Activated CD4-positive, alpha-beta memory T cell treated with anti-CD3 and anti-CD28 coated beads for 36 hours (primary cell): ENCODE results near the gene ZNF74. TPM values are rescaled to one million over a fixed set of nuclear protein-coding genes. Genes with fewer than 3 reads are reported as not detected.
"Not testable (repeated sequence)": the region's sequence is repeated elsewhere in the genome, so short reads cannot be mapped to it uniquely, and the experiment has no call there.

Experiments
- CTCF ChIA-PET: fragments of 350-600 bp; sonication (Branson Sonifier 250); formaldehyde crosslinking; loops from one replicate; lab custom pipeline; 2021; ENCODE audit warnings: antibody characterized with exemption, inconsistent platforms; lab: Charles Lee
- POLR2A ChIA-PET: fragments of 350-600 bp; sonication (Branson Sonifier 250); formaldehyde crosslinking; loops from one replicate; lab custom pipeline; 2021; ENCODE audit warnings: antibody characterized with exemption; lab: Charles Lee
- DNase-seq: peaks from one replicate; pipeline ENCODE4 v3.0.0-alpha.2; 2020
- H3K27ac Mint-ChIP-seq: one replicate; pipeline ENCODE4 v1.8.0; 2021; ENCODE audit warnings: mixed read lengths
- H3K27me3 Mint-ChIP-seq: one replicate; pipeline ENCODE4 v1.8.0; 2021; ENCODE audit warnings: mixed read lengths
- H3K36me3 Mint-ChIP-seq: one replicate; pipeline ENCODE4 v1.8.0; 2021; ENCODE audit warnings: mixed read lengths
- H3K4me1 Mint-ChIP-seq: one replicate; pipeline ENCODE4 v1.8.0; 2021; ENCODE audit warnings: low read depth, mixed read lengths
- H3K4me3 Mint-ChIP-seq: one replicate; pipeline ENCODE4 v1.8.0; 2021; ENCODE audit warnings: mild to moderate bottlenecking, mixed read lengths
- H3K9me3 Mint-ChIP-seq: one replicate; pipeline ENCODE4 v1.8.0; 2021; ENCODE audit warnings: mixed read lengths
- intact Hi-C: fragments of 100-400 bp; cut with micrococcal nuclease; formaldehyde crosslinking; loops from one replicate; pipeline ENCODE4 v1.15.1; 2023
- total RNA-seq, 2 experiments: library from RNA; stranded (reverse); gene quantifications; one replicate each; pipeline ENCODE4 v1.2.3, GENCODE V29; 2021

Gene ZNF74
- total RNA-seq, 2 experiments from 2014 or later, result 6.8 to 9.0 TPM

DNA sequence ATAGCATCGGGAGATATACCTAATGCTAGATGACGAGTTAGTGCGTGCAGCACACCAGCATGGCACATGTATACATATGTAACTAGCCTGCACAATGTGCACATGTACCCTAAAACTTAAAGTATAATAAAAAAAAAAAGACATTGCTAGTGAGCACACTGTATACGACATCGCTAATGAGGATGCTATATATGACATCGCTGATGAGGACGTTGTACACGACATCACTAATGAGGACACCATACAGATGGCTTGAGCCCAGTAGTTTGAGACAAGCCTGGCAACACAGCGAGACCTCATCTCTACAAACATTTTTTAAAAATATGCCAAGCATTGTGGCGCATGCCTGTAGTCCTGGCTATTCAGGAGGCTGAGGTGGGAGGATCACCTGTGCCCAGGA is 31.5 kb upstream of the ZNF74 start:
- H3K4me1 Mint-ChIP-seq, H3K36me3 Mint-ChIP-seq, H3K4me3 Mint-ChIP-seq, DNase-seq, POLR2A ChIA-PET, CTCF ChIA-PET, H3K27me3 Mint-ChIP-seq, H3K9me3 Mint-ChIP-seq, intact Hi-C loops, H3K27ac Mint-ChIP-seq: not testable (repeated sequence)

DNA sequence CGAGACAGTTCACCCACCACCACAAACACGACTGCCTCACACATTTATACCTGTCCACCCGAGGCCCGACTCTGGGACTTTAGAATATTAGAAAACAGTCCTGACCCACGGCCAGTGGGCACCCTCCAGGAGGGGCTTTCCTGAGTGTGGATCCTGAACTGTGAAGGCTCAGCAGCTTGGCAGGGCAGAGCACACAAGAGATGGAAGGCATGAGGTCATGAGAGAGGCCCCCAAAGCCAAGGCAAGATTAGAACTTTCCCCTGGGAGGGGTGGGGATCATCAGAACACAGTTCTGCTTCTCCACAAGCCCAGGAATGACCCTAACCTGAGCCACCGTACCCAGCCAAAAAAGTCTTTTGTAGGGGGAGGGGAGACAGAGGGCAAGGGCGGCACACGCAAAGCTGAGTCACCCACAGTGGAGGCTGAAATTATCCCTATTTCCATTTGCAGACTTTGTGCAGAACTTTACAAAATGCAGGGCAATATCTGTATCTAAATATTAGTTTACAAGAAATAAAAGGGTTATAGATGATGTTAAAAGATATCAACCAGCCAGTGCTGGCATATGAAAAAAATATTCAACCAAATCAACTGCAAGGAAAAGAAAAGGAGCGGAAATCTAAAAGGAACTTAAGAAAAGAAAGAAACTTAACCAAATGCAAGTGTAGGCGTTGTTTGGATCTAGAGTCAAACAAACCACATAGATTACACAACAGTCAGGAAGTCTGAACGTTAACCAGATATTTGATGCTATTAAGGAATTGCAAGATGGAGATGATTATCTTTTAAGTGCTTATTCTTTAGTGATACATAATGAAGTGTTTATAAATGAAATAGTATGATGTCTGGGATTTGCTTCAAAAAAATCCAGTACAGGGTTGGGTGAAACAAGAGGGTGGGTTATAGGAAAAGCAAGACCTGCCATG is 29.4 kb upstream of the ZNF74 start:
- CTCF ChIA-PET, H3K36me3 Mint-ChIP-seq, H3K27me3 Mint-ChIP-seq, H3K4me3 Mint-ChIP-seq, H3K27ac Mint-ChIP-seq, H3K9me3 Mint-ChIP-seq, intact Hi-C loops, DNase-seq, H3K4me1 Mint-ChIP-seq, POLR2A ChIA-PET: not testable (repeated sequence)

DNA sequence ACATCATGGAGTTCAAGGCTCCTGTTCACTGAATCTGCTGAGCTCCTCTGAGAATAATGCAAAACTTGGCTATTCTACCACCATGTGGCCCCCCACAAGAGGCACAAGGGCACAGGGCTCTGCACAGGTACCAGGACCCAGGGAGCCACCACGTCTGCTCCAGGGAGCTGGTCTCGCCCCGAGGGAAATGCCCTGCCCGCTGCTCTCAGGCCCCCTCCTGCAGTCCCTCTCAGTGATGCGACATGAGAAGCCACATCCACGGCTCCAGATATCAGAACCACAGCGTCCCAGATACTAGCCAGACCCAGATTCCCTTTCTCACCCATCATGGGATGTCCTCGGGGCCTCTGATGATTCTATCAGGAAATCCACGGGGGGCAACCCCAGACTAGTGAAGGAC is 27.1 kb upstream of the ZNF74 start:
- H3K27ac Mint-ChIP-seq, intact Hi-C loops, H3K4me3 Mint-ChIP-seq, H3K9me3 Mint-ChIP-seq, CTCF ChIA-PET, H3K27me3 Mint-ChIP-seq, POLR2A ChIA-PET, H3K4me1 Mint-ChIP-seq, DNase-seq, H3K36me3 Mint-ChIP-seq: not testable (repeated sequence)

- DNase-seq, CTCF ChIA-PET, H3K27me3 Mint-ChIP-seq, H3K9me3 Mint-ChIP-seq, H3K36me3 Mint-ChIP-seq, H3K27ac Mint-ChIP-seq, intact Hi-C loops, H3K4me1 Mint-ChIP-seq, H3K4me3 Mint-ChIP-seq, POLR2A ChIA-PET: not testable (repeated sequence)
Measured at GRCh38 chr22:20368875-20369274, 25.1 kb upstream of the ZNF74 start.

DNA sequence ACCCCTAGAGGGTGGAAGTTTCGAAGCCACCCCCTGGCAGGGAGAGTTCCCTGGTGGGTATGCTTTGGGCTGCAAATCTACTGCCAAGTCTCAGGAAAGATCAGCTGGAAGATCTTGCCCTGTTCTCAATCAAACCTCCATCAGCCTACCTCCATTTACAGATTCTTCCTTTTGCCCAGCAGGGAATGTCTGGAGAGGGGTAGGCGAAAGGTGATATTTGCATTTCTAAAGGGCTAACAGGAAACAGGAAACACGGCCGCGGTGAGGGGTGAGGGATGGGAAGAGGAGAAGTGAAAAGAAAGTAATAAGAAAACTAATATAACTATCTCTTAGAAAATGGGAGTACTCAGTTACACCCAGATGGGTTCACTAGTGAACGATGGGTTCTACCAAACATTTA is 22.3 kb upstream of the ZNF74 start:
- not testable (repeated sequence) for H3K27ac Mint-ChIP-seq, H3K36me3 Mint-ChIP-seq

DNA sequence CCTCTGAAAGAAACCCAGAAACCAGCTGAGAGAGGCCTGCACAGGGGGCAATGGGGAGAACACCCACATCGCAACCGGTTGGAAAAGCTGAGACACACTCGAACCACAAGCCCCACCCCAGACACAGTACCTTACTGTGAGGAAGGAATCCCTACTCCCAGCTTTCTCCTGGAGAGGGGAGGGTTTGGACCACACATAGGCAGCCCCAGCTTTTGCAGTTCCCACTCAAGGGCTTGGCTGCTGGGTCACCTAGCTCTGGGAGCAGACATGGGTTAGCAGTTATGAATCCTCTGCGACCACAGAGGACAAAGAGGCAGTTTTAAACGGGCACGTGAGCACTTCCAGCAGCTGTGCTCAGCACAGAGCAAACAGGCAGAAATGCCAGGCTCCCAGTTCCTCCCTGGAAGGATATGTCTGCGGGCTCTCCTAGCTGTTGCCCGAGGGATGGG is 21.5 kb upstream of the ZNF74 start:
- H3K27ac Mint-ChIP-seq, DNase-seq, H3K9me3 Mint-ChIP-seq, H3K4me3 Mint-ChIP-seq, H3K36me3 Mint-ChIP-seq, CTCF ChIA-PET, POLR2A ChIA-PET, intact Hi-C loops, H3K27me3 Mint-ChIP-seq, H3K4me1 Mint-ChIP-seq: not testable (repeated sequence)

More for the DNA sequence above, 22.3 kb upstream of the ZNF74 start:
- H3K27me3 Mint-ChIP-seq, CTCF ChIA-PET, H3K9me3 Mint-ChIP-seq, POLR2A ChIA-PET, DNase-seq, H3K4me3 Mint-ChIP-seq, intact Hi-C loops, H3K4me1 Mint-ChIP-seq: not testable (repeated sequence)

- POLR2A ChIA-PET, H3K4me1 Mint-ChIP-seq: not testable (repeated sequence)
Measured at GRCh38 chr22:20373195-20373706, 20.7 kb upstream of the ZNF74 start.

DNA sequence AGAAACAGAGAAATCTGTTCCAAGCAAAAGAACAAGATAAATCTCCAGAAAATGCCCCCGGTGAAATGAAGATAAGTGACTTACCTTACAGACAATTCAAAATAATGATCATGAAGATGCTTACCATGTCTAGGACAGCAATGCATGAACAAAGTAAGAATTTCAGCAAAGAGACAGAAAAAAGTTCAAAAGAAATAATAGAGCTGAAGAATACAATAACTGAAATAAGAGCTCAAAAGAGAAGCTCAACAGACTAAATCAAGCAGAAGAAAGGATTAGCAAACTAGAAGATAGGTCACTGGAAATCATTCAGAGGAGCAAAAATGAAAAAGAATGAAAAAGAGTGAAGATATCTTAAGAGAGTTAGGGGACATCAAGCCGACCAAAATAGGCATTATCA is 19.8 kb upstream of the ZNF74 start:
- CTCF ChIA-PET, DNase-seq, intact Hi-C loops, H3K4me3 Mint-ChIP-seq, H3K27ac Mint-ChIP-seq, H3K27me3 Mint-ChIP-seq, H3K9me3 Mint-ChIP-seq, H3K4me1 Mint-ChIP-seq, H3K36me3 Mint-ChIP-seq, POLR2A ChIA-PET: not testable (repeated sequence)

More at GRCh38 chr22:20373195-20373706, 20.7 kb upstream of the ZNF74 start:
- H3K9me3 Mint-ChIP-seq, intact Hi-C loops, CTCF ChIA-PET, H3K27me3 Mint-ChIP-seq, H3K4me3 Mint-ChIP-seq, H3K27ac Mint-ChIP-seq, H3K36me3 Mint-ChIP-seq, DNase-seq: not testable (repeated sequence)

GRCh38 chr22:20376281-20376680 is 17.7 kb upstream of the ZNF74 start:
- H3K4me1 Mint-ChIP-seq, DNase-seq, H3K27ac Mint-ChIP-seq, H3K9me3 Mint-ChIP-seq, H3K36me3 Mint-ChIP-seq, H3K4me3 Mint-ChIP-seq, H3K27me3 Mint-ChIP-seq, POLR2A ChIA-PET, intact Hi-C loops, CTCF ChIA-PET: not testable (repeated sequence)

DNA sequence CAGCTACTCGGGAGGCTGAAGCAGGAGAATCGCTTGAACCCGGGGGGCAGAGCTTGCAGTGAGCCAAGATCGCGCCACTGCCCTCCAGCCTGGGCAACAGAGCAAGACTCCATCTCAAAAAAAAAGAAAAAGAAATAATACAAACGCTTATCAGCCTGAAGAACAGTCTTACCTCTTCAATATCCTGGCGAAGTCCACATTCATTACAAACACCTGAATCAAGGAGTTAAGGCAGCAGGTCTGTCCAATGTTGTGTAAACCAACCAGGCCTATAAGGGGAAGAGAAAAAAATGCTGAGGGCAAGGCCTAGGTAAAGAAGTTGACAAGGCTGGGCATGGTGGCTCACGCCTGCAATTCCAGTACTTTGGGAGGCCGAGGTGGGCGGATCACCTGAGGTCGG is 17.0 kb upstream of the ZNF74 start:
- H3K36me3 Mint-ChIP-seq, H3K9me3 Mint-ChIP-seq, H3K27me3 Mint-ChIP-seq, H3K27ac Mint-ChIP-seq, DNase-seq, H3K4me1 Mint-ChIP-seq, intact Hi-C loops, H3K4me3 Mint-ChIP-seq, POLR2A ChIA-PET: not testable (repeated sequence)
- CTCF ChIA-PET, result interaction anchor here (0.7 kb wide), 1 partner anchor 156 kb away, joined by 3 read pairs; no protein-coding TSS in a partner anchor

DNA sequence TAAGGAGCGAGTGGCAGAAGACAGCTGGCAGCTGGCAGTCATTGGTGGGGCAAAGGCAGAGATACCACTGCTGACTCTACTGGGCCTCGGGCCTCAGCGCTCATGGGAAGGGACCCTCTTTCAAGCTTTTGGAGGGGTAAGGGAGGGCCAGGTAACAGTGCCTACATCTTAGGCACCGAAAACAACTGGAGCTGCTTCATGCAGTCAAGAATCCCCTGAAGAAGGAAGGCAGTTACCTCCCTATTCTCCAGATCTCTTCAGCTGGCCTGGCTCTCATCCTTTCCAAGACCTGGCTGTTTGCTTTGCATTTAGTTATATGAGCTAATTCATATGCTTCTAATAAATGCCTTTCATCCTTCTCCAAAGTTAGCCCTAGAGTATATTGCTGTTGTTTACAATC is 15.8 kb upstream of the ZNF74 start:
- DNase-seq, result no peak
- Mint-ChIP-seq H3K36me3 (peaks cover 1% of the 10 kb centered on the region), H3K27me3 (no peaks in the 10 kb centered on the region), H3K9me3 (no peaks in the 10 kb centered on the region), H3K4me1 (no peaks in the 10 kb centered on the region), H3K4me3 (no peak overlapping the region), H3K27ac (no peak overlapping the region)
- CTCF ChIA-PET, result no interaction called here
- intact Hi-C loops, result no loop called here
- POLR2A ChIA-PET, result no interaction called here

DNA sequence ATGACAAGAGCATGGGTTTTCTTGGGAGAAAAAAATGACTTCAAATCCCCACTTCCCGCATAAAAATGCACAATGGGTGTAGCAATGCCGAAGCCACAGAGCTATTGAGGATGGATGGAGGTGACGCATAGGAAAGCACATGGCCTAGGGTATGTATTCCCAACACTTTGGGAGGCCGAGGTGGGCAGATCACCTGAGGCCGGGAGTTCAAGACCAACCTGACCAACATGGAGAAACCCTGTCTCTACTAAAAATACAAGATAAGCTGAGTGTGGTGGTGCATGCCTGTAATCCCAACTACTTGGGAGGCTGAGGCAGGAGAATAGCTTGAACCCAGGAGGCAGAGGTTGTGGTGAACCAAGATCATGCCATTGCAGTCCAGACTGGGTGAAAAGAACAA is 15.3 kb upstream of the ZNF74 start:
- H3K27ac Mint-ChIP-seq, H3K9me3 Mint-ChIP-seq, CTCF ChIA-PET, H3K36me3 Mint-ChIP-seq, DNase-seq, H3K27me3 Mint-ChIP-seq, H3K4me1 Mint-ChIP-seq, POLR2A ChIA-PET, H3K4me3 Mint-ChIP-seq, intact Hi-C loops: not testable (repeated sequence)

GRCh38 chr22:20380486-20380885 is 13.5 kb upstream of the ZNF74 start:
- H3K9me3 Mint-ChIP-seq, result no peaks in the 10 kb centered on the region
- CTCF ChIA-PET, result interaction anchor here (0.6 kb wide), 1 partner anchor 76 kb away, joined by 3 read pairs; no protein-coding TSS in a partner anchor
- intact Hi-C loops, result no loop called here
- no peak overlapping the region for H3K27ac Mint-ChIP-seq
- no peaks in the 10 kb centered on the region for H3K4me1 Mint-ChIP-seq
- POLR2A ChIA-PET, result no interaction called here
- H3K27me3 Mint-ChIP-seq, result no peaks in the 10 kb centered on the region
- H3K4me3 Mint-ChIP-seq, result no peak overlapping the region
- DNase-seq, result no peak
- H3K36me3 Mint-ChIP-seq, result peaks cover 1% of the 10 kb centered on the region
